ENCODE data around the gene MYL10. TPM values are rescaled to one million over a fixed set of nuclear protein-coding genes. Genes with fewer than 3 reads are reported as not detected.

The MYL10 gene
- total and polyA plus RNA-seq, 2 of the 8 experiments (the other 6 are each of a cell fraction or from before 2014, with no cell fraction given) = 0.18 TPM; not detected in 1

GRCh38 chr7:101664436-101664835, 35.3 kb upstream of the MYL10 start:
- Histone ChIP-seq H3K4me2 (ENCODE audit: insufficient read depth in 1 of 2, low read depth in 2 of 2, low read length in 2 of 2) (peak overlapping the region; percentile 16 to 47; a peak in 2 of 4 replicates), H4K8ac (ENCODE audit: extremely low read depth, insufficient read depth, low read length) (peak overlapping the region; percentile 31; the same call in 1 of the 2 replicates), H4K20me1 (replicated peaks in 1 of 2; ENCODE audit: control insufficient read depth in 1 of 2, insufficient read depth in 2 of 2, low read length in 2 of 2) (no peaks in the 10 kb centered on the region), H2BK120ac (replicated peaks; ENCODE audit: low read depth, low read length) (no peak overlapping the region), H3K56ac (replicated peaks; ENCODE audit: insufficient read length, low read depth, low read length) (no peak overlapping the region), H3K36me3 (ENCODE audit: control insufficient read depth in 2 of 4, insufficient read depth in 4 of 4, low read length in 3 of 4) (no peaks in the 10 kb centered on the region), H3K27ac (ENCODE audit: low read depth, low read length) (no peak overlapping the region), H3K4ac (replicated peaks; ENCODE audit: insufficient read length, low read depth, low read length) (no peak overlapping the region), H2BK20ac (ENCODE audit: low read length) (no peak overlapping the region; the same call in 1 of the 2 replicates), H2BK5ac (ENCODE audit: low read depth, low read length) (0 out of 2 replicates have a peak overlapping the region, but pooled peaks have one; percentile 76), H3K18ac (ENCODE audit: extremely low read depth, low read length) (peak overlapping the region; percentile 79; the same call in 1 of the 2 replicates), H2AFZ (ENCODE audit: low read length) (0 out of 2 replicates have a peak overlapping the region, but pooled peaks have one; percentile 45), H3K4me3 (ENCODE audit: extremely low read depth in 1 of 4, insufficient read depth in 2 of 4, low read depth in 3 of 4, low read length in 4 of 4) (peak overlapping the region in 1 of 4 experiments; percentile 25; a peak in 1 of 8 replicates), H3K9ac (replicated peaks in 1 of 4; ENCODE audit: extremely low read depth in 1 of 4, low read depth in 3 of 4, low read length in 3 of 4) (no peak overlapping the region), H2BK12ac (ENCODE audit: low read depth, low read length) (no peak overlapping the region), H3K27me3 (replicated peaks in 1 of 4; ENCODE audit: control insufficient read depth in 3 of 4, extremely low read depth in 1 of 4, insufficient read depth in 3 of 4, low read length in 3 of 4) (no peaks in the 10 kb centered on the region), H2BK15ac (ENCODE audit: low read length) (no peak overlapping the region), H4K91ac (replicated peaks; ENCODE audit: insufficient read length, low read length) (peak overlapping the region; percentile 67), H4K5ac (ENCODE audit: insufficient read length, low read depth, low read length) (peak overlapping the region; percentile 84), H3K4me1 (replicated peaks in 1 of 4; ENCODE audit: control insufficient read depth in 3 of 4, insufficient read depth in 4 of 4, low read length in 3 of 4) (peaks cover 0 to 13% (median 7%) of the 10 kb centered on the region in 4 experiments; a peak in 6 of 7 replicates), H3K23me2 (ENCODE audit: low read depth, low read length) (no peaks in the 10 kb centered on the region), H3K23ac (ENCODE audit: insufficient read length) (no peak overlapping the region), H3K9me3 (ENCODE audit: insufficient read depth in 2 of 2, low read depth in 1 of 2, low read length in 1 of 2) (peaks cover 0 to 3% of the 10 kb centered on the region in 2 experiments; a peak in 1 of 4 replicates), H3K79me1 (ENCODE audit: low read depth, low read length) (no peaks in the 10 kb centered on the region), H3K14ac (ENCODE audit: insufficient read length) (no peak overlapping the region), H2AK5ac (ENCODE audit: low read depth, low read length) (no peak overlapping the region), H3K79me2 (ENCODE audit: control insufficient read depth in 1 of 2, insufficient read depth in 2 of 2, low read length in 2 of 2) (no peaks in the 10 kb centered on the region)
- TF ChIP-seq HDAC2 (IDR thresholded peaks at IDR 0.05; ENCODE audit: borderline replicate concordance in 1 of 2, low read depth in 2 of 2, low read length in 2 of 2) (no peak), MAX (IDR thresholded peaks at IDR 0.05) (peak; percentile 40; the same call in 1 of the 2 replicates), TEAD4 (IDR thresholded peaks at IDR 0.05; ENCODE audit: low read depth, low read length) (peak; percentile 89), TBP (IDR thresholded peaks at IDR 0.05; ENCODE audit: low read depth, low read length) (peak; percentile 36; the same call in 1 of the 2 replicates), TAF1 (IDR thresholded peaks at IDR 0.05; ENCODE audit: low read depth, low read length) (0 out of 2 replicates have a peak, but pooled peaks have one; percentile 21), RFX5 (IDR thresholded peaks at IDR 0.05; ENCODE audit: borderline replicate concordance, low read depth, low read length) (no peak)
- DNase-seq (ENCODE audit: low read depth in 1 of 2, low spot score in 2 of 2) (peak; percentile 66 to 70), FAIRE-seq (peak; percentile 36)
- WGBS, 2 experiments (ENCODE audit: extremely low coverage in 1 of 2, insufficient coverage in 1 of 2, insufficient read length in 1 of 2, insufficient replicate concordance in 2 of 2, low coverage in 1 of 2, low lambda C conversion rate in 2 of 2, missing lambda C conversion rate in 1 of 2) = 14% methylated on average over 9 of the region's 9 CpGs; no CpG with 5 or more reads in 1 of the 2 experiments
- ChIA-PET POLR2A (ENCODE audit: partially characterized antibody) (interaction anchor here (0.5 to 1.9 kb wide), 3 partner anchors 90 to 241 kb away, joined by 3 to 5 read pairs (median 3); no protein-coding TSS in a partner anchor), CTCF (ENCODE audit: partially characterized antibody) (interaction anchor here (0.7 to 1.0 kb wide), 2 partner anchors 102 to 541 kb away, joined by 3 read pairs; no protein-coding TSS in a partner anchor)
